Stromal cell of bone marrow (primary cell): ENCODE measurements around the gene MIOX.

Source experiments
- DNase-seq: peaks from one replicate; pipeline ENCODE4 v3.0.0-alpha.2; 2012; ENCODE audit warnings: low read depth

MIOX gene

GRCh38 chr22:50486561-50487289 is at the start of gene MIOX:
Gene MIOX, plus strand, starts transcription at chr22:50486859. Its CDS starts 39 bp downstream, at chr22:50486898.
- DNase-seq, result no peak

GRCh38 chr22:50437511-50438304 is 49.0 kb upstream of the MIOX start:
- DNase-seq, result no peak

- no peak for DNase-seq
Observed at GRCh38 chr22:50438305-50439275, 48.1 kb upstream of the MIOX start.

GRCh38 chr22:50439314-50439870 is 47.3 kb upstream of the MIOX start:
- DNase-seq, result no peak

GRCh38 chr22:50439871-50440331 is 46.8 kb upstream of the MIOX start:
- no peak for DNase-seq

GRCh38 chr22:50440544-50441249 is 46.0 kb upstream of the MIOX start:
- no peak for DNase-seq

- DNase-seq, result no peak
Observed at GRCh38 chr22:50441428-50441993, 45.1 kb upstream of the MIOX start.

GRCh38 chr22:50443197-50443596 is 43.5 kb upstream of the MIOX start:
- DNase-seq, result no peak

GRCh38 chr22:50443801-50444625 is 42.6 kb upstream of the MIOX start:
- DNase-seq, result no peak

GRCh38 chr22:50444663-50445062 is 42.0 kb upstream of the MIOX start:
- DNase-seq, result peak; percentile 79

GRCh38 chr22:50445071-50445879 is 41.4 kb upstream of the MIOX start:
- DNase-seq, result no peak

- no peak for DNase-seq
Observed at GRCh38 chr22:50445880-50446707, 40.6 kb upstream of the MIOX start.

- no peak for DNase-seq
Observed at GRCh38 chr22:50446708-50447575, 39.7 kb upstream of the MIOX start.

- DNase-seq, result no peak
Observed at GRCh38 chr22:50447576-50448551, 38.8 kb upstream of the MIOX start.

GRCh38 chr22:50452649-50453048 is 34.0 kb upstream of the MIOX start:
- DNase-seq, result no peak

GRCh38 chr22:50454556-50455075 is 32.0 kb upstream of the MIOX start:
- no peak for DNase-seq
